ENCODE measurements around the gene GRIN2C.
A peak's percentile ranks its signal among the peaks of the same experiment; 100 is the strongest.

Gene GRIN2C

DNA sequence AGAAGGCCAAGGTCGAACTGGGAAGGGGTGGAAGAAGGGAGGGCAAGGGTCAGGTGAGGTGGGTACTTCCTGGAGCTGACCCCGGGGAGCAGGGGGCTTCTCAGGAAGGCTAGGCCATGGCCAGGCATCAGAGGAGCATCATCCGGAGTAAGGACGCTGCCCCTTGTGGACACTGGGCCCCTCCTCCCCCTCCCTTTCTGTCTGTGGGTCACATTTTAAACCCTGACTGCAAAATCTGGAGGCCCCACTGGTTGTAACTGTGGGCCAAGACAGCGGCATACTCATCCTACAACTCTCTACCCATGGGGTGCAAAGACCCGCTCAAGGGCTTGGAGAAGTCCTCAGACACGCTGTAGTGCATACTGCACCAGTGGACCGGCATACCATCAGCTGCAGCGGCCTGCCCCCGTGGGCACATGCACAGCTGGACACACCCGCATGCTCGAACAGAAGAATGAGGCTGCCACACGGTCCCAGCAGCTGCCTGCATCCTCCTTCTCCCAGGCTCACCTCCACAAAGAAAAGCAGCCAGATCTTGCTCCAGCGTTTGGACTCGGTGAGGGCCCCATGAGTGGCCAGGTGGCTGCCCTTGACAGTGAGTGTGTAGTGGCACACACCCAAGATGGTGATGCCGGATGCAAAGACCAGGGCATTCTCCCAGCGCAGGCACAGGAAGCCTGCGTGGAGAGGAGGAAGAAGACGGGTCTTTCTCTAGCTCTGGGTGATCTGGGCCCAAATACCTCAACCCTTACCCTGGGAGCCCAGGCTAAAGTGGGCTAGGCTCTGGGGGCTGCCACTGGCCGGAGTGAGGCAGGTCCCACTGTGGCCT is 32.5 kb upstream of the GRIN2C start:
- H3K27me3 ChIP-seq (ENCODE audit: low read depth) = peaks cover 33% of the 10 kb centered on the region
- in situ Hi-C loops (cut with MboI; ENCODE audit: low sequenced_read_pairs) = no loop called here
- no peaks in the 10 kb centered on the region for H3K4me1 ChIP-seq
- H3K9me3 ChIP-seq = no peaks in the 10 kb centered on the region
- no peak overlapping the region for H3K4me3 ChIP-seq
- DNase-seq (ENCODE audit: low spot score in 2 of 2) = no peak
- no peaks in the 10 kb centered on the region for H3K36me3 ChIP-seq (replicated peaks)

DNA sequence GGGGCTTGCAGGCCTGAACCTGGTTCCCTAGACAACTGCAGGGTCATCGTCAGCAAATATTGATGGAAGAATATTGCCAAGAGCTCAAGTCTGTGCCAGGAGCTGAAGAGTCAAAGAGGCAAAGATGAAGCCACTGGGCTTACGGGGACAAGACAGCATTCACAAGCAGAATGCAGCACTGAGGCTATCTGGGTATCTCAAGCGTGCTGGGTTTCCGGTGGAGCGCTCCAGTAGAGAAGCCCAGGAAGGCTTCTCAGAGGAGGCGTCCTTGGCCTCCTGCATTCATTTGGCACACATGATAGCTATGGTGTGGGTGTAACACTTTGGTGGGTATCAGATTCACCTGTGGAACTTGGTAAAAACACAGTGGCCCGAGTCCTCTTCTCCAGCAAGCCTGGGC is 30.9 kb upstream of the GRIN2C start:
- in situ Hi-C loops (cut with MboI; ENCODE audit: low sequenced_read_pairs) = no loop called here
- peaks cover 21% of the 10 kb centered on the region for H3K27me3 ChIP-seq (ENCODE audit: low read depth)
- H3K4me1 ChIP-seq = no peaks in the 10 kb centered on the region

DNA sequence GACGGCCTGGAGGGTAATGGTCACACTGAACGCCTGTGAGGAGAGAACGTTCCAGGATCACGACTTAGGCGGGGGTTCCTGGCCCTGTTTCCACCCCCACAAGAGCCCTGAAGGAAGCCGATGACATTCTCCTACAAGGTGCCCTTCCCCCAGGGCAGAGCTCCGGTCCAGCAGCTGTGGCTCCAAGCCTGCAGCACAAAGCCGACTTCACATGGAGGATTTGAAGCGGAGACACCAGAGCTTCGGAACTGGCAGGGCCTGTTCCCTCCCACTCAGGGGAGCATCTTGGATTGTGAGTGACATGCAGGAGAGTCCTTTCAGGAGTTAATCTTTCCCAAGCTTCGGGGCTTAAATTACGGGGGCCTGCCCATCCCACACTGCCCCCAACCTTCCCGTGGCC is 28.8 kb upstream of the GRIN2C start:
- Histone ChIP-seq H3K9me3 (no peaks in the 10 kb centered on the region), H3K4me3 (no peak overlapping the region), H3K4me1 (no peaks in the 10 kb centered on the region), H3K27me3 (ENCODE audit: low read depth) (peaks cover 8% of the 10 kb centered on the region), H3K36me3 (replicated peaks) (no peaks in the 10 kb centered on the region)
- in situ Hi-C loops (cut with MboI; ENCODE audit: low sequenced_read_pairs) = no loop called here
- DNase-seq (ENCODE audit: low spot score in 2 of 2) = no peak

More for the DNA sequence above, 30.9 kb upstream of the GRIN2C start:
- Histone ChIP-seq H3K9me3 (no peaks in the 10 kb centered on the region), H3K36me3 (replicated peaks) (no peaks in the 10 kb centered on the region), H3K4me3 (no peak overlapping the region)
- no peak for DNase-seq (ENCODE audit: low spot score in 2 of 2)

DNA sequence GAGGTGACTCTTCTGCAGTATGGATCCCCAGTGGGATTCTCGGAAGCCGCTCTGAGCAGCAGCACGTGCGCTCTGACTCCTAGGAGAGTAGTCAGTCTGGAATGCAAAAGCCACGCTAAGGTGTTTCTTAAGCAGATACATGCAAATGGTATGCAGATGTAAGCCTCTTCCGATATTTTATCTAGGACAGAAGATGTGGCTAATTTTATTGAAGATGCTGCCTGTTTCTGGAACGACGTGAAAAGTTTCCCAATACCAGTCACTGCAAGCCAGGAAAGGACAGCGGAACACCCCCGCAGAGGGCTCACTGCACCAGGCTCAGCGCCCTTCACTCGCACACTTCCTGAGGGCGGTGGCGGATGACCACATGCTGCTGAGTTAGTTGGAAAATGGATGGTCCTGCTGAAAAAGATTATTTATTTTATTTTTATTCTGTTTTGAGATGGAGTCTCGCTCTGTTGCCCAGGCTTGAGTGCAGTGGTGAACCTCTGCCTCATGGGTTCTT is 23.6 kb upstream of the GRIN2C start:
- H3K4me1 ChIP-seq = no peaks in the 10 kb centered on the region; the same call in 1 of the 2 replicates

DNA sequence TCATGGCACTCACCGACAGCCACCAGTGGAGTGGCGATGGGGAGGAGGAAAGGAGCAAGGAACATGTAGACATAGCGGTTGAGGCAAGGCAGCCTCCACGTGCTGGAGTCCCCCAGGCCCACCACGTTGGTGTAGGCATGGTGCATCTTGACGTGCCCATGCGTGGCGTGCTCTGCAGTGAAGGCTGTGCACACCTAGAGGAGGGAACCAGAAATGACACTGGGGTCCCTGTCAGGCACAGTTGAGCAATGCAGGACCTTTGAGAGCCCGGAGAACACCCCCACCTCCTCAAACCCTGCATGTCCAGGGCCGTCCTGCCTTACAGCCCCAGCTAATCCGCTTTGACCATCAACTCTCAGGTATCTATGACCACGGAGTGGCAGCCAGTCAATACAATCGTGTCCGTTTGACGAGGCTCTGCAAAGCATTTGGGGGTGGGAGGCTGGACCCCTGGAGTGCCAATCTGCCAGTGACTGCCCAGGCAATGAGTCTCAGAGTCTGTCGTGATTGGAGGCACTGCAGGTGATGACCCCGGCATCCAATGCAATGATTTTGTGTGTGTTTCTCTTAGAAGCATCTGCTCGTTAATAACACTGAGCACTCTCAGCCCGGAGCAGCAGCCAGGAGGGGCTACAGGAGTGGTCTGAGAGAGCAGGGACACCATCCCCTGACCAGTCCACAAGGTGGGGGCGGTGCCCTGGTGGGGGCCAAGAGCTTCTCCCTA is 23.0 kb upstream of the GRIN2C start:
- H3K27me3 ChIP-seq (ENCODE audit: low read depth) = no peaks in the 10 kb centered on the region
- DNase-seq (ENCODE audit: low spot score in 2 of 2) = no peak
- in situ Hi-C loops (cut with MboI; ENCODE audit: low sequenced_read_pairs) = no loop called here
- no peaks in the 10 kb centered on the region; the same call in 1 of the 2 replicates for H3K4me1 ChIP-seq
- no peaks in the 10 kb centered on the region for H3K36me3 ChIP-seq (replicated peaks)
- H3K9me3 ChIP-seq = no peaks in the 10 kb centered on the region
- no peak overlapping the region for H3K4me3 ChIP-seq

More for the DNA sequence above, 23.6 kb upstream of the GRIN2C start:
- no peaks in the 10 kb centered on the region for H3K27me3 ChIP-seq (ENCODE audit: low read depth)
- H3K36me3 ChIP-seq (replicated peaks) = no peaks in the 10 kb centered on the region
- in situ Hi-C loops (cut with MboI; ENCODE audit: low sequenced_read_pairs) = no loop called here
- H3K9me3 ChIP-seq = no peaks in the 10 kb centered on the region
- no peak for DNase-seq (ENCODE audit: low spot score in 2 of 2)
- H3K4me3 ChIP-seq = no peak overlapping the region

DNA sequence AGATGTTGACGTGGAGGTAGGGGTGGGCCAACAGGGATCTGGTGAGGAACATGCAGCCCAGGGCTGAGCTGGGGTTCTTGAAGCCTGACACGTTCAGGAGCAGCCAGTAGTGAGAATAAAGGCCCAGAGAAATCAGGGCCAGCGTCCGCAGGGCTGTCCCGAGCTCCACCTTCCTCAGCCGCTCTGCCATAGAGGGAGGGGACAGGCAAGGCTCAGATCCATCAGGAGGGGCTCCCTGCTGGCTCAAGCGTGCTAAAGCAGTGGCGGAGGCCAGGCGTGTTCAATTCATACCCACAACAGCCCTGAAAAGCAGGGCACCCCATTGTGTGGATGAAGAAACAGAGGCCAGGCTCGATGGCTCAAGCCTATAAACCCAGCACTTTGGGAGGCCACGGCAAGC is 21.4 kb upstream of the GRIN2C start:
- Histone ChIP-seq H3K36me3 (replicated peaks) (no peaks in the 10 kb centered on the region), H3K4me1 (no peaks in the 10 kb centered on the region; the same call in 1 of the 2 replicates), H3K27me3 (ENCODE audit: low read depth) (no peaks in the 10 kb centered on the region), H3K9me3 (no peaks in the 10 kb centered on the region), H3K4me3 (no peak overlapping the region)
- DNase-seq (ENCODE audit: low spot score in 2 of 2) = no peak
- in situ Hi-C loops (cut with MboI; ENCODE audit: low sequenced_read_pairs) = no loop called here

DNA sequence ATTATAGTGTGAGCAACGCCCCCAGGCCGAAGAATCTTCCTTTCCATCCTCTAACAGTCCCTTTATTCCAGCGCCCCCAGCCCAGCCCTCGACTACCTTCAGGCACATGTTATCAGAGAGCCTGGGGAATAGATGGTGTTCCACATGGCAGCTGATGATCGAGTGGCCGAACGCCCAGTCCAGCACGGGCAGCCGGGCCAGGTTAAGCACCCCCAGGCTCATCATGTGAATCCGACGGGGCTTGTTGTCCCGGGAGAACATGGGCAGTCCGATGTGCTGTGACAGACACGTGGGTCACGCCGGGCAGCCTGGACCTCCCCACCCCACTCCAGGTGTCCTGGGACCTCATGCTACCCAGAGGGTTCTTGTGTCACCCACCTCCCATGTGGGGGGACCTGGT is 19.6 kb upstream of the GRIN2C start:
- Histone ChIP-seq H3K4me1 (no peaks in the 10 kb centered on the region; the same call in none of the 2 replicates), H3K27me3 (ENCODE audit: low read depth) (no peaks in the 10 kb centered on the region), H3K4me3 (no peak overlapping the region), H3K9me3 (no peaks in the 10 kb centered on the region), H3K36me3 (replicated peaks) (no peaks in the 10 kb centered on the region)
- in situ Hi-C loops (cut with MboI; ENCODE audit: low sequenced_read_pairs) = no loop called here
- DNase-seq (ENCODE audit: low spot score in 2 of 2) = no peak

DNA sequence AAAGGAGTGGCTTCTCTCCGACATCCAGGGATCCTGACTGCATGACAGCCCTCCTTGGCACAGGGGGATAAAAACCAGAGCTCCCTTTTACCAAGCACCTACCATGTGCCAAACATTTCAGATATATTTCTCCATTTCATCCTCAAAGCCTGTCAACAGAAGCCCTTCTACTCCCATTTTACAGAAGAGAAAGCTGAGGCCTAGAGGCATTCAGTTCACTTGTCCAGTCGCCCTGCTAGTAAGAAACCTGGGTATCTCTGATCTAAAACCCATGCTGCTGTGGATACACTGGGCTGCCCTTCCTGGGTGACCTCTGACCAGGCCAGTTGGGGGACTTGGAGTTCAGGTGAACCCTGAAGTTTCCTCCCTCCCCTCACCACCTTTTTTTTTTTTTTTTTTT is 19.0 kb upstream of the GRIN2C start:
- Histone ChIP-seq H3K4me3 (no peak overlapping the region), H3K27me3 (ENCODE audit: low read depth) (no peaks in the 10 kb centered on the region), H3K9me3 (no peaks in the 10 kb centered on the region), H3K4me1 (peaks cover 2% of the 10 kb centered on the region), H3K36me3 (replicated peaks) (no peaks in the 10 kb centered on the region)
- DNase-seq (ENCODE audit: low spot score in 2 of 2) = no peak
- in situ Hi-C loops (cut with MboI; ENCODE audit: low sequenced_read_pairs) = no loop called here

DNA sequence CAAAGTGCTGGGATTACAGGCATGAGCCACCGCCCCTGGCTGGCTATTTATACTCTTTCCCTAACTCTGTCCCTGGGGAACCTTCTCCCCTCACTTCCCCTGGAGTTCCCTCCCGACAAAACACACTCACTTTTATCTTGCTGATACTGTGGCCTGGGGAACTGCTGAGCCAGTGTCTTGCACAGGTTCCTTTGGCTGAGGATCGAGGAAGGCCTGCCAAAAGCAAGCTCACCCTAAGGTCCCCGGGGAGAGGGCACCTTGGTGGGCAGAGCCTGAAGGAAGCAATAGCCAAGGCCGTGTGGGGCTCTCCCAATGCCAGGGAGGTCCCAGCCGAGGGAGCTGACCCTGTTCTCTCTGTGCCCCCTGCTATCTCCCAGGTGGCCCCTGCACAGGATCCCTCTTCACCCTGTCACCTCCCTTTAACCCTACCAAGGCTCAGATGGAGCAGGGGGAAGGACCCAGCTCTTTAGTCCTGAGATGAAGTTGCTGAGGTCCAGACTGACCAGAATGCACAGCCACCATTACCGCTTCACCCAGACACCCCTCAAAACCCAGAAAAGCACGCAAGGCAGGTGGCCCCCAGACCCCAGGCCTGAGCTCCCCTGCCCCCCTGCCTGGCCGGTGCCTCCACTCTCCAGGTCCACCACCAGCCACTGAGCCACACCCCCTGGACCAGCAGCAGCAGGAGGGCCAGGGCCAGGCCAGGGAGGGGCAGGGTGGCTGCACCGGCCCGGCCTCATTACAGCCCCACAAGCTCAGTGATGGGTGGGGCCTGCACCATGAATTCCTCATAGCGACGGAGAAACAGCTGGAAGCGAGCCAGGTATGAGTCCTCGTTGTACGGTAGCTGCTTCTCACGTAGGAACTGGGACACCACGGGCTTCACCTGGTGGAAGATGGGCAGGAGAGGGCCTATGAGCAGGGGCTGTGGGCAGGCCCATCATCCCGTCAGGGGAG is 18.2 kb upstream of the GRIN2C start:
- in situ Hi-C loops (cut with MboI; ENCODE audit: low sequenced_read_pairs) = no loop called here
- DNase-seq (ENCODE audit: low spot score in 2 of 2) = peak in 1 of 2 experiments; percentile 48
- Histone ChIP-seq H3K4me1 (peaks cover 2% of the 10 kb centered on the region), H3K4me3 (no peak overlapping the region), H3K27me3 (ENCODE audit: low read depth) (no peaks in the 10 kb centered on the region), H3K9me3 (no peaks in the 10 kb centered on the region), H3K36me3 (replicated peaks) (no peaks in the 10 kb centered on the region)

DNA sequence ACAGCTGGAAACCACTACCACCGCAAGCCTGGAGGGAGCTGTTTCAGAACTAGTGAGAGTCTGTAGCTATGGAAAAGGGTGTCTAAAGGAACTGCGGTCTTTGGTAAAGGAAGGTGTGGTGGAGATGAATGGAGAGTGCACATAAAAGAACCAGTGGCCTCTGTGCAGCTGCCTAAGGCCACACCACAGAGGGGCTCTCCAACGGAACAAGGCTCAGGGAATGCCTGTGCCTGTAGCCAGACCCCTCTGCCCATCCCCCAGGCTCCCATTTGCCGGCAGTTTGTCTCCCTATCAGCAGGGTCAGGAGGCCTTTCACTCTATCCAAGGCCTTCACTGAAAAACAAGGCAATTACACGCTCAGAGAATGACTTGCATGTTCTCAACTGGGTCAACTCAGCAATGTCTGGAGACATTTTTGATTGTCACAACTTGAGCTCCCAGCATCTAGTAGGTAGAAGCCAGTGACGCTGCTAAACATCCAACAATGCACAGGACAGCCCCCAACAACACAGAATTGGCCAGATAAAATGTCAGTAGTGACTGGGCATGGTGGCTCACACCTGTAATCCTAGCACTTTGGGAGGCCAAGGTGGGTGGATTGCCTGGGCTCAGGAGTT is 16.4 kb upstream of the GRIN2C start:
- Histone ChIP-seq H3K4me3 (no peak overlapping the region), H3K27me3 (ENCODE audit: low read depth) (no peaks in the 10 kb centered on the region), H3K4me1 (peaks cover 10% of the 10 kb centered on the region), H3K9me3 (no peaks in the 10 kb centered on the region), H3K36me3 (replicated peaks) (no peaks in the 10 kb centered on the region)
- no peak for DNase-seq (ENCODE audit: low spot score in 2 of 2)
- in situ Hi-C loops (cut with MboI; ENCODE audit: low sequenced_read_pairs) = no loop called here

DNA sequence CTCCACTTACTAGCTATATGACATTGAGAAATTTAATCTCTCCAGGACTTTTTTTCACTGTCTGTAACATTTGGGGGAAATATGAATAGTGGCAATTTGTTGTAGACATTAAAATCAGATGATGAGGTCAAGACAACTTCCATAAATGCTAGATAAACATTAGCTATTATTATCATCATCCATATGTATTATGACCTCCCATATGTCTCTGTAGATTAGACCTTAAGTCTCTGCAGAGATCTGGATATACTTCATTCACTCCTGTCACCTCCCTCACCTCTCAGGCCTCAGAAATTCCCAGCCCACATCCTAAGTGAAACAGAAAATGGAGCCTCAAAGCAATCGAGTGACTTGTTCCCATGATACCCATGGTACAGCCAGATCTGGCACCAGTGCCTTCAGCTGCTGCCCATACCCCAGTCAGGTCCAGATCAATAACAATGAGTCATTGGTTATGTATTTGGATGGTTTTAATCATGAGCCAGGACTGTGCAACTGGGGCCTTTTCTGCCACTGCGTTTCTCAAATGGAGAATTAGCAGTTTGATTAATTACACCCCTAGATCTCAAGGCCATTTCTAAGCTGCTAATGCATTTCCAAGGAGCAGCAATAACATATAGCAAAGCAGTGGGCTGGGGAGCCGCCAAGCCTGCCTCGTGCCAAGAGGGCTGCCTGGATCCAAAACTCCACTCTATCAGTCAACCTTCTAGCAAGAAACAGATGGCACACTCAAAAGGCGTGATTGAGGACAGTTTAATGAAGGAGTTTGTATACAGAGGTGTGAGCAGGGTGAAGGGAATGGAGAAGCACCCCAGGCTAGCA is 15.7 kb upstream of the GRIN2C start:
- H3K4me1 ChIP-seq = peaks cover 10% of the 10 kb centered on the region
- no peak overlapping the region for H3K4me3 ChIP-seq
- no peaks in the 10 kb centered on the region for H3K9me3 ChIP-seq
- H3K27me3 ChIP-seq (ENCODE audit: low read depth) = no peaks in the 10 kb centered on the region
- DNase-seq (ENCODE audit: low spot score in 2 of 2) = no peak
- H3K36me3 ChIP-seq (replicated peaks) = no peaks in the 10 kb centered on the region
- in situ Hi-C loops (cut with MboI; ENCODE audit: low sequenced_read_pairs) = no loop called here

DNA sequence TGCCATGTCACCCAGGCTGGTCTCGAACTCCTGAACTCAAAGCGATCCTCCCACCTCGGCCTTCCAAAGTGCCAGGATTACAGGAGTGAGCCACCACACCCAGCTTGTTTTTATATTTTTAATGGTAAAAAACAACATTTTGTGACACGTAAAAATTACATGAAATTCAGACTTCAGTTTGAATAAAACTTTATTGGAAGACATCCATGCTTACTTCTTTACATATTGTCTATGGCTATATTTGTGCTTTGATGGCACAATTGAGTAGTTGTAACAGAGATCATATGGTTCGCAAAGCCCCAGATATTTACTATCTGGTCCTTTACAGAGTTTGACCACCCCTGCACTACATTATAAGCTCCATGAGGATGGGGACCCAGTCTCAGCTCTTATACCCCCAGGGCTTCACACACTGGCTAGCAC is 14.9 kb upstream of the GRIN2C start:
- H3K4me3 ChIP-seq = no peak overlapping the region

More for the DNA sequence above, 14.9 kb upstream of the GRIN2C start:
- no peaks in the 10 kb centered on the region for H3K9me3 ChIP-seq
- no peak for DNase-seq (ENCODE audit: low spot score in 2 of 2)
- in situ Hi-C loops (cut with MboI; ENCODE audit: low sequenced_read_pairs) = no loop called here
- H3K36me3 ChIP-seq (replicated peaks) = no peaks in the 10 kb centered on the region
- H3K27me3 ChIP-seq (ENCODE audit: low read depth) = no peaks in the 10 kb centered on the region
- H3K4me1 ChIP-seq = peaks cover 10% of the 10 kb centered on the region
